HuH-7.5 (cell line): ENCODE data around the gene BACH2.
A peak's percentile ranks its signal among the peaks of the same experiment; 100 is the strongest.
"Not testable (repeated sequence)": the region's sequence is repeated elsewhere in the genome, so short reads cannot be mapped to it uniquely, and the experiment has no call there.

Source experiments
- DNase-seq: peaks from one replicate; pipeline ENCODE4 v3.0.0; 2011; ENCODE audit warnings: low spot score

The BACH2 gene

DNA sequence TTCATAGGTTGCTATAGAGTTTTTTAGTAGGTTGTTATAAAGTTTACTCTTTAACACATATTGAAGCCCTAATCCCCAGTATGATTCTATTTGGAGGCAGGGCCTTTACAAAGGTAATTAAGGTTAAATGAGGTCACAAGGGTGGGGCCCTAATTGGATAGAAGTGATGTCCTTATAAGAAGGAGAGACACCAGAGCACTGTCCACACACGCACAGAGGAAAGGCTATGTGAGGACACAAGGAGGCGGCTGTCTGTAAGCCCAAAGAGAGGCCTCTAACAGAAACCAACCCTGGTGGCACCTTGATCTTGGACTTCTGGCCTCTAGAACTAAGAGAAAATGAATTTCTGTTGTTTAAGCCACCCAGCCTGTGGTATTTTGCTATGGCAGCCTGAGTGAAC lies 303.8 kb downstream of the BACH2 start:
- no peak for DNase-seq

DNA sequence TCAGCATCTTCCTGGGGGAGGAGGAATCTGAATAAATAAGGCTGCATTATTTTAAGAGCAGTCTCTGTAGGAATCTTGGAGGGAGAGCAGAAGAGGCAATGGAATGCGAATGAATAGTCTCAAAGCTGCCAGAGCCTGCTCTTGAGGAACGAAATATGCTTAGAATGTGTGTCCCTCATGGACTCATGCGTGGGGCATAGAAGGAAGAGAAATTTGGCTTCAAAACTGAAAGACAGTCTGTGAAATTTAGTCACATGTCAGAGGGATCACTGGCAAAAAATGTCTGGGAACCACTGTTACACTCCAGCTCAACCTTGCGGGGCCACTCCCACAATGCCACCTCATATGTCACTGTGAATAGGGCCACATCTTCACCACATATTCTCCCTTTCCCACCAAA lies 306.9 kb downstream of the BACH2 start:
- DNase-seq = no peak

DNA sequence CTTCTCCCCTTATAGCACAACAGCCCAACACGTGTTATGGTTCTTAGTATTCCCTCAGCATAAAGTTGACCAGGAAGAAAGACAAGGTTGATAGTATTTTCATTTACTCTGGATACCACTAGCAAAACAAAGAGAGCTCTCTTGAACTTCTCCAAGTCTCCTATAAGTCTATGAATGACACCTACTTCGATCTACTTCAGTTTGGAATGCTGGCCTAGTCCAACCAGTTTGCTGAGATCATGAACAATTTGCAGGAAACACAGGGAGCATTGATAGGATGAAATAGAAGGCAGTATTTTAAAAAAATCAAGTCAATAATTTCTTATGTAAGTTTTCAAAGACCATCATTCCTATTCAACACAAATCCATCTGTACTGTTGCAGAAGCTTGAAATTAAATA lies 308.8 kb downstream of the BACH2 start:
- DNase-seq = no peak

DNA sequence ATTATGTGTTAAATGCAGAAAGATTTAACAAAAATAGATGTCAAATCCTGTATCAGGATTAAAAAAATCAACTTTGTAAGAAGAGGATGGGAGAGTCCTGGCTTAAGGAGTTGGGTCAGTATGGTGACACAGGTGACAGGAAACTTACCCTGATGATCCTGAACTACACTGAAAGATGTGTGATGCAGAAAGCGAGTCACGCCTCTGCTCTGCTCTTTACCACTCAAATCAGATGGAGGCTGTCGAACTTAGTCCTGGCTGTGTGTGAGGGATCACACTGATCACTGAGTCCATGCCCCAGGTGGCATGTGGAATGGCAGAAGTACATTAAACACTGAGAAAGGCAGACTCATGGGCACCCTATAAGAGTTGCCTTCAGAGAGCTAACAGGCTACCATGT lies 309.5 kb downstream of the BACH2 start:
- no peak for DNase-seq

DNA sequence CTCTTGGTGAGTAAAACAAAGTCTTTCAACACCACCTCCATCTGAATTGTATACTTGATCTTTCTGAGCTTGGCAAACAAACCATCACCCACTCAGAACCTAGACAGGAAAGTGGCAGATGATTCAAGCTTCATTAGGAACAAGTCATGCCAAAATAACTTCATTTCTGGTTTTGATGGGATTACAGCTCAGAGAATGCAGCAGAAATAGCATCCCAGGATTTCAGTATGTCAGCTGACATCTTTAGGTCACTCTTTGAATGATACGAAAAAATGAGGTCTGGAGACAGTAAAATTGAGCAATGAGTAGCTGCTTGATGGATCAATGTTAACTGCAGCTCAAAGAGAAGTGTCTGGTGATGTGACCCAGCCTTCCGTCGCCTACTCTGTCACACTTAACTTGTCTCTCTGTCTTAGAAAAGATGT lies 310.0 kb downstream of the BACH2 start:
- DNase-seq = no peak

DNA sequence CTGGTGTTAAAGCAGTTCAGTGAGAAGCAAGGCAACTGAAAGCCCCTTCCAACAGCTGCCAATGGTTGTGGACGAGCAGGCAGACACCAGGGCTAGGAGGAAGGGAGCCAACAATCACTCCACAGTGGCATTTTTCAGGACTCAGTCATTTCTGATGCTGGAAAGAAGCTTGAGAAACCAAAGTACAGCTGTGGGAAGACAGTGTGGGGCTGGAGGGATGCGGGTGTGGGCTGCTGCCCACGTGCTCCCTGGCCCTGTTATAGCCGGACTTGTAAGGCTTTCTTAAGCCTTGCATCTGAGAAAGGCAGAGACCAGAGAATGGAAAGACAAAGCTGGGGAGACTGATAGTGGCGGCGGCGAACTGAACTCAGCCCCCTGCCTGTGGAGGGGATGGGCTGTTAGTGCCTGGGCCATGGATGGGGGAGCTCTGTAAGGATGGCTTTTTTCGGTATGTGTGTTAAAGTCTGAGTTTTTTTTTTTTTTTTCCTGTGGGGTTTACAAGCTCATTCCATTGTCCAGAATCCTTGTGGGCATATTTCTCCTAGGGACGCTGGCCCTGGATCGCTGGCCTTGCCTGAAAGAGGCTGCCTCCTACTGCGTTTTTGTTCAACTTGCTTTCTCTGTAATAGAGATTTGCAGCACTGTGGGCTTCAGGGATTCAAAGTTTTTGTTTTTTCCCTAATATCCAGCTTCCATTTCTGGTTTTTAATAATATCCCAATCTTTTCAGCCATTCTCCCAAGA lies 310.7 kb downstream of the BACH2 start:
- no peak for DNase-seq

DNA sequence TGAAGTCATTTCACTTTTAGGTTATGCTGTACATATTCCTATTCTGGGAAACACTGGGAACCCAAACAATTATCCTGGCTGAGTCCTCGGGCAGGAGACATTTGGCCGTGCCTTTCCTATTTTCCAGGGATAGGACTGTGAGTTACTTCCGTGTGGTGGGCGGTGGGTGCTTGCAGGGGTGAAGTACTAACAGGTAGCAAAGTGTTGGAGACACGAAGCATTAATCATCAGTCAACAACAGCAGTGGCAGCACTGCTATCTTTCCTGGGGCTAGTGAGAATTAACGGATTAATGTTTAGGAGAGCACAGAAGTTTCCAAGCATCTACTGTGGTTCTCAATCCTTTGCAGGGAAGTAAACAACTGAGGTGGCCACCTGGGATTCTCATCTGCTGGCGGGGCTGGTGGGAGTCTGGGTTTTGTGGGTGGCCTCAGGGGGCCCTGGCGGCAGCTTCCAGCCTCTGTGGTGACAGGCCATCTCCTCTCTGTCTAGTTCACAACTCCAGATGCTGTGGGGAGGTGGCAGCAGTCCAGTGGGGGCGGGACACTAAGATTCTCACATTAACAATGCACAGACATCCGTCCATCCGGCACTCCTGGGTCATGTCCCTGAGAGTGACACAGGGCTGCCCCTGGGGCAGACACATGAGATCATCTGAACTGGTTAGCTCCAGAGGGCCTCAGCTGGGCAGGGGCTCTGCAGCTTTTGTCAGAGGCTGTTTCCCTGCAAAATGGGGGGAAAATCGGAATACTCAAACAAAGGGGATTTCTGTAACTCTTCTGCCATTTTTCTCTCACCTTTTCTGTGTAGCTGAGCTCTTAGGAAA lies 311.5 kb downstream of the BACH2 start:
- DNase-seq = no peak

DNA sequence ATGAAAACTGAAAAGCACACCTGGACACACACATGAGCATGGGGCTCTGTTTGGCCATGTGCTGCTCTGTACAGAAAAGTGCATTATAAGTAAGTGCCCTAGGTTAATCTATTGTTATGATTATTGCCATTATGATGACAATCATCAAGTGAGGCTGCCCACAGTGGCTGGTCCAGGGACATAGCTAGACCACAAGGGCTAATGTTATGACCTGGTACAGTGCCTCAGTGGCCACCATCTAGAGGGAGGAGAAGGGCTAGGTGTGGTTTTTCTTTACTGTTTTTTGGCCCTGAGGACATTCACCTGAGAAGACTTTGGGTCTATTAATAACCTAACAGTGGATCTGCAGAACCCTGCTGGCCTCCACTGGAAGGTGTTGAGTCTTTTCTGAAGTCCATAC lies 316.3 kb downstream of the BACH2 start:
- no peak for DNase-seq

DNA sequence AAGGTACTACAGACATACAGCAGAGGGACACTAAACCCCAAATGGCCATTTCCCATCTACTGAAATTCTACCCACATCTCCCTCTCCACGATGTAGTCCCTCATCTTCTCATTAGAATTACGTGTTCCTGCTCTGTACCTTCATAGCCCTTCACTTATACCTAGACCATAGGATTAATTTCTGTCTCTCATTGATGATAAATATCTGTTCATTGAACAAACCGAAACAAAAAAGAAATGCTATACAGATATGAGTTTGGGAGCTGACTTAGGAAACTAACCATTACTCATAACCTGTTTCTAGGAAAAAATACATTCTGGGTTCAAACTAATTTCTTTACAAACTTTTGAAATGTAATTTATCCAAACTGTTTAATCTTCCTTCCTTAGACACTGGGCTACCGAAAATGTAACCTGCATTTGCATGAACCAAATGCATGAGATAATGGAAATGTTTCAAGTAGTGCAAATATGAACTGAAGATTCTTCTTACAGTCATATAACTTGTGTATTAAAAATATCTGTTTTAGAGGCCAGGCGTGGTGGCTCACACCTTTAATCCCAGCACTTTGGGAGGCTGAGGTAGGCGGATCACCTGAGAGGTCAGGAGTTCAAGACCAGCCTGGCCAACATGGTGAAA lies 317.0 kb downstream of the BACH2 start:
- DNase-seq = no peak

DNA sequence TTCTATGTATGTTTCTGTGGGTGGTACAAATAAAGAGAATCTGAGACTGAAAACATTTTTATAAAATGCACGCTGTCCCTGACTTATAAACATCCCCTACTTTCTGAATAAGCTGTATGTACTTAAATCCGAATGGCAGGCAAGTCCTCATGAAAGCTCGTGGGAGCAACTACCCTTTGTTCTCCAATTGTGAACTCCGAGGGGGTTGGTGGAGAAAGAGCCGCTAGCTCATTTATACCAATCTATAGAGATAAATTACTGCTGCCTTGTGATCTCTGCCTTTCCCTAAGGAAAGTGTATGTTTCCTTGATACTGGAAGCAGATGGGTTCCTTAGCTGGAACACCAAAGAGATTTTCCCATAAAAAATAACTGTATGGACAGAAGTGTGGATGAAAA lies 317.9 kb downstream of the BACH2 start:
- DNase-seq = no peak

DNA sequence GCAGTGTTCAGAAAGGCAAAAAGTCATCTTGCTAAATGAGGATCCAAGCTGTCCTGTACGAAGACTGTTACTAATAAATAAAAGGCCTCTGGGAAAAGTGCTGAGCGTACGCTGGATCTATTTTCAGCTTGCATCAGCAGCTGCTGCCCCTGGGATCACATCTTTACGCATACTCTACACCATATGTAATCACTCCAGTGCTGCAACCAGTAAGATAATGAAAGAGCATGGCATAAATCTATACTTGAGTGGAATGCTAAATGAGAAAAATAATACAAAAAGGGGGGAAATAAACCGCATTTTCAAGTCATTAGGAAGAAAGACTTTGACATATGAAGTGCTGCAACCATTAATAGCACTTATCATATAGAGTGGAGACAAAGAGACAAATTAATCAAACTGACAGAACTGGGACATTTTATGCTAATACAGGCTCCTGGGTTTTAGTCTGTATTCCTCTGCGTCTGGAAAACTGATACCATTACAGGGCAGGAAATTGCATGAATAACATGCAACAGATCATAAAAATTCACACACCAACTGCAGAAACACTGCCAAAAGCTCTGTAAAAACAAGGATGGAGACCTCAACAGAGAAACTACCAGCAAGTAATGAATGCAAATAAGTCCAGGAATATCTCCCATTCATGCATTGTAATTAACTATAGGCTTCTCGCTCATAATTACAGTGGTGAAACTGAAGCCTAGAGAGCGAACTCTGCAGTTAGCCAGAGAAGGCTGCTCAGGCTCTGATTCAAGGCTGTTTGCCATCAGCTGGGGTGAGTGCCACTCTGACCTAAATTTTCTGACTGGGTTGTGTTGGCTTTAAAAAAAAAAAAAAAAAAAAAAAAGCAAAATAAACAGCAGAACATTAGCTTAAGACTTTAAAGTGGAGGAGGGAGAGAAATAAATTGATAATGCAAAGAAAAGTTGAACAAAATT lies 318.6 kb downstream of the BACH2 start:
- no peak for DNase-seq

DNA sequence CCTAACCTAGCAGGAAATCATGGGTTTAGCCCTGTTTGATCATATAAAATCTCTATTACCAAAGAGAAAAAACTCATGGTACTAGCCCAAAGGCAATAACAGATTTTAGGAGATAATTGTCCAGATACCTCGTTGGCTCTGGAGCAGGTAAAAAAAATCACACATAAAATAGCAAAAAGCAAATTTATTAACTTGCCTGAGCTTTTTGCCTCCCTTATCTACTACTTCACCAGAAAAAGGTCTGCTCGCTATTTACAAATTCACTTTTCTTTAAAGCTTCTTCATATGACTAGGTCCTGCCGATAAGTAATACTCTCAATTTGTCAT lies 320.0 kb downstream of the BACH2 start:
- no peak for DNase-seq

DNA sequence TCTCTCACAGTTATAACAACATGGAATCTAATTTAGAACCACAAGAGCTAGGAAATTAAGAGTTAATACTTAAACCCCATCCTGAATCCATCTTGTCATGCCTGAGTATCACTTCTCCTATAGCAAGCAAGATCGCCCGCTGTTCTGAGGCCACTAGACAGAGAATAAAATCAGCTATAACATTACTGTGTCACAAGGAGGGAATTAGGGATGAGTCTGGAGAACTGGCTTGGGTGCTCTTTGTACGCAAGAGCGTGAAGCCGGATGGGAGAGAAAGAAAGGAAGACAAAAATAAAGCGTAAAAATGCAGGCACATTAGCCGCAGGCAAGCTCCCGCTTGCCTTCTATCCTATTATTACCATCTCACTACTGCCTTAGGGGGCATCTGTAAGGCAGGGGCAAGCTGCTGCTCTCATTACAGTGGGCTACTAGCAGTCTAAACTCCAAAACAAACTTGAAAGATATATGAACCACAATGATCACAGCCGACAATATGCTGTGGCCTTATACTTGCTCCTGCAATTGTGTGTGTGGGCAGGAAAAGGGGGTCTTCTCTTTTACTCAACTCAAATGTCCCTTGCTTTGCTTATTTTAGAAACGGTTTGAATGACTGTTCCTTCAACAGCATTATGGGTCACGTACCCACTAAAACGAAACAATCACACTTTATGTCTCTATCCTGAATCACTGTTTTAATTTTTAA lies 320.5 kb downstream of the BACH2 start:
- no peak for DNase-seq

DNA sequence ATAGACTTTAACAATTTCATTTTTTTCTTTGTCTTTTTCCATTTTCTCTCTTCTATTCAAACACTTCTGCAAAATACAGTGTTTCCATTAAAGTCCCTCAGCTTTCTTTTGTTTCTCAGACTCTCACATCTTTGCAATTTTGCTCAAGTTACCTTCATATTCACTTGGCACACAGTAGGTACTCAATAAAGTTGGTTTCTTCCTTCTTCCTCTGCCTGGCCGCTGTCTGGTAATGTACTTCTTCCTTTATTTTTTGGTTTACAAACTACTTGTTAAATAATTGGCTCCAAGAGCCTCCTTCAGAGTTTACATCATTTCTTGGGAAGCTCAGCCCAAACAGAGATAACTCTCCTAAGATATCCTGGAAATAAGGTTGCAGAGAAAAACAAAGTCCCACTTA lies 321.3 kb downstream of the BACH2 start:
- no peak for DNase-seq

DNA sequence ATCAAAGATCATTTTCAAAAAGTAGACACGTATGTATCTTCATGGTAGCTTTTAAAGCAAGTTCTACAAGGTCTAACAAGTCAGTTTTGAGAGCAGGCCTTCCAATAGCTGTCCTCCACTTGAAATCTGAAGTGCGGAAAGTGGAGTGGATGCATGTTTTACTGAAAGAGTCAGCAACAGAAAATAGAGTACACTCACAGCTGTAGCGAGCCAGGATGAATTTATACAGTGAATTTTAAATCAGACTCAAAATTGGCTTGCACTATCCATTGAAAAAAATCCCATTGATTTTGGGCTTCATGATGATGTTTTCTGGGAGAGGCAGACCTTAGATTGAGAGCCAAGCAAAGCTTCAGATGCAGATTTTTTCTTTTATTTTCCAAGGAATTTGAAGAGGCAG lies 321.8 kb downstream of the BACH2 start:
- DNase-seq = no peak

DNA sequence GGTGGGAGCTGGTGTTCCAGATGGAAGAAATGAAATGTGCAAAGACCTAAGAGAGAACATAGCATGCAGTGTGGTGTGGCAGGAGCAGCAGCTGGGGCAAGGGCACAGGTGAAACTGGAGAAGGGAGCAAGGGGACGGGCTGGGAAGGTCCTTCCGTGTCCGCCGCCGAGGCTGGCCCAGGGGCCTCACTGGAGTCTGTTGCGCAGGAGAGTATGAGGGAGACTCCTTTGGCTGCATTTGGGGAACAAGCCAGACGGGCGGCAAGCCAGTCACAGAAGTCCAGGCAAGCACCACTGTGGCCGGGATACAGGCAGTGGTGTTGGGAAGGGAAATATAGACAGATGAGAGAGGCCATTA lies 324.6 kb downstream of the BACH2 start:
- DNase-seq = no peak

DNA sequence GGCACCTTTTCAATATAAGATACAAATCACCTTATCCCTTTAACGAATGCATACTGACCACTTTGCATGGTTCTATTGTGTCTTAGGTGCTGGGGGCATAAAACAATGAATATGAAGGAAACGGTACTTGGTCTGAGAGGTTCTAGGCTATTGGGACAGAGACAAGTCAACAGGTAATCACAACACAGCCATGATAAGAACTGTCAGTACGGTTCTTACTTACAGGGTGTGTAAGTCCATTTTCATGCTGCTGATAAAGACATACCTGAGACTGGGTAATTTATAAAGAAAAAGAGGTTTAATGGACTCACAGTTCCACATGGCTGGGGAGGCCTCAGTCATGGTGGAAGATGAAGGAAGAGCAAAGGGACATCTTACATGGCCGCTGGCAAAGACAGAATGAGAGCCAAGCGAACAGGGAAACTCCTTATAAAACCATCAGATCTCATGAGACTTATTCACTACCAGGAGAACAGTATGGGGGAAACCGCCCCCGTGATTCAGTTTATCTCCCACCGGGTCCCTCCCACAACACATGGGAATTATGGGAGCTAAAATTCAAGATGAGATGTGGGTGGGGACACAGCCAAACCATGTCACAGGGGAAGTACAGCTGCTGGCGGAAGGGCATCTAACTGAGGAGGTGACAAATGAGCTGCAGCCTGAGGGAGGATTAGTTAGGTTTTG lies 325.2 kb downstream of the BACH2 start:
- DNase-seq = not testable (repeated sequence)

DNA sequence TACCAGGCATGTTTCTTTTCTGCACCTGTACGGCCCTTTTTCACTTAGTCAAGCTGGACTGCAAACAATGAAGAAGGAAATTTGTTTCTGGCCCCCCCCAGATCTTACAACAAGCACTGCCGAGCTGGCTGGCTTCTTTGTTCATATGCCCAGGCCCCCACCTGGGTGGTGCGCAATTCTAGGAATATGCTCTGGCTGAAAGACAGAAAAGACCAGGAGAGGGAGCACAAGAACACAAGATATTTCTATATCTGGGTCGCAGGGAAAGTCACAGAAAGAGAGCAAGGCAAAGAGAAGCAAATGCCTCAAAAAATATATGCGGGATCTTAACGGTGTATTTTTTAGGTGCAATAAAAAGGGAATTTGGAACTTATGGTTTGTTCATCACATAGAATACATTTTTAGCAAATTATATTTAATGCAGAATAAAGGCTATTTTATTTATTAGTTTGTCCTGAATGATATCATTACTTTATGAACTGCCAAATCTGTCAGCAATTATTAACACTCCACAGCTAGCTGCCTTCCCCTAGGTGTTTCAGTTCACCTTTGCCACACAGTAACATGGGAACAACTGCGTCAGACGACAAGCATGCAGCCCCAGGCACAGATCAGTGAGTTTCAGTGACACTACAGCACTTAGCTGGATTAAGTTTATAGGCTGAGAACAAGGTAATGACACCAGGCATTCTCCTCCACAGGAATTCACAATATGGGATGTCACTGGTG lies 325.9 kb downstream of the BACH2 start:
- DNase-seq = peak; percentile 41

DNA sequence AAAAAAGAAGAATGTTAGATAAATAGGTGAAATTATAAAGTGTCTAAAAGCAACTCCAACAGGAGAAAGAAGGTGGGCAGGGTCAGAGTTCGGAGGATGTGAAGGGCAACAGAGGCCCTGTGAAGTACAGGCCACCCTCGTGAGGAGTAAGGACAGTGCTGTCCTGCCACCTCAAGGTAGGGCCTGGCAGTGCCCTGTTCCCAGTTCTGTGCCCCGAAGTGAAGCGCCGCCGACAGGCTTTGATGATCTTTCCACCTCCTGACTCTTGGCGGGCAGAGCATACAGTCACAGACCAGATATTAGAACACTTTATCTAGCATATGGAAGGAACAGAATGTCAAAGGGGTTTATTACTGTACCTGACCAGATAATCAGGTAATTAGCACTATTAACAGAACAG lies 326.6 kb downstream of the BACH2 start:
- DNase-seq = no peak

DNA sequence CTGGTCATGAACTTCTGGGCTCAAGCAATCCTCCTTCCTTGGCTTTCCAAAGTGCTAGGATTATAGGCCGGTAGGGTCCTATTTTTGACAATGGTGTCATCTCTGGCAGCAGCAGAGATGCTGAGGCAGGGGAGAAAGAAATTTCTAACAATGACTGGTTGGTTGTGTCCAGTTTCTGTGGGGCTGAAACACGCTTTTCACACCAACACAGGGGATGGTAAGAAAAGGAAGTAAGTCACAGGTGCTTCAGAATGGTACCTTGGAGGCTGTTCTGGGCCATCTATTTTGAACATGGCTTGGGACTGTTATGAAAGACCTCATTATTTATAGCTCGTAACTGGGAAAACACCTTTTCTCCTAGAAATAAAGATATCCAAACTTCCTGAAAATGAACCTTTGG lies 329.7 kb downstream of the BACH2 start:
- DNase-seq = no peak

DNA sequence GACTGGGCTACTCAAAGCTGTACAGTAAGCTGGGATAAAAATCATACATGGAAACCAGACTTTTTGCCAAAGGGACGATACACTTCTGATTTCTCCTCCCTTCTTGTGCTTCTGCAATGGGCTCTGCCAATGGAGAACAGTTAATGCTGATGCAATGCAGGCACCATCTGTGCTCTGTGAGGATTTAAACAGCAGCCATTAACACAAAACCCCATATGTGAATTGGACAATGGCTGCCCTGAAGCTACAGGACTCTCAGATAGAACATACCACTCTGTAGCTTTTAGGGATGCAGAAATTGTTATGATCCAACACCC lies 330.5 kb downstream of the BACH2 start:
- no peak for DNase-seq
